Heart right ventricle (tissue), 16 donors: Measurements from ENCODE around the gene NIPBL. TPM values are rescaled to one million over a fixed set of nuclear protein-coding genes. Genes with fewer than 3 reads are reported as not detected.

Source experiments
- ATAC-seq, 8 donors: fragments of 200-7000 bp; cut with Tn5 transposase; one replicate each; pipeline ENCODE4 v1.9.1; 2020; ENCODE audit warnings: mild to moderate bottlenecking in 8 of 8, moderate library complexity in 8 of 8, moderate number of reproducible peaks in 1 of 8
- DNase-seq, 2 donors: peaks; one replicate each; pipeline ENCODE4 v3.0.0-alpha.2; 2020
- H3K27ac ChIP-seq, 10 donors: fragments of 200-600 bp; sonication (generic) in 2 of 10; one replicate each; pipeline versions ENCODE4 v1.5.0 to v1.8.0; 2020 to 2022; ENCODE audit warnings: mild to moderate bottlenecking in 3 of 10
- H3K27me3 ChIP-seq, 7 donors: fragments of 200-600 bp; one replicate each; pipeline ENCODE4 v1.8.0; 2021 to 2022; ENCODE audit warnings: mild to moderate bottlenecking in 2 of 7
- H3K36me3 ChIP-seq, 9 donors: fragments of 200-600 bp; sonication (generic) in 1 of 9; one replicate each; pipeline versions ENCODE4 v1.5.0 to v1.8.0; 2020 to 2022; ENCODE audit warnings: mild to moderate bottlenecking in 2 of 9
- H3K4me1 ChIP-seq, 9 donors: fragments of 200-600 bp; sonication (generic) in 1 of 9; one replicate each; pipeline versions ENCODE4 v1.5.0 to v1.8.0; 2020 to 2022; ENCODE audit warnings: mild to moderate bottlenecking in 4 of 9
- H3K4me3 ChIP-seq, 10 donors: fragments of 200-600 bp; sonication (generic) in 2 of 10; one replicate each; pipeline versions ENCODE4 v1.5.0 to v1.8.0; 2020 to 2022; ENCODE audit warnings: mild to moderate bottlenecking in 7 of 10, moderate library complexity in 2 of 10
- H3K9me3 ChIP-seq, 11 donors: fragments of 200-600 bp in 10 of 11; sonication (generic) in 2 of 11; one replicate each; pipeline versions ENCODE4 v1.5.0 to v1.8.0; 2013 to 2022; ENCODE audit warnings: mild to moderate bottlenecking in 2 of 11, control low read depth in 1 of 11, moderate library complexity in 1 of 11
- CTCF ChIP-seq, 9 donors: fragments of 200-600 bp; sonication (generic) in 2 of 9; IDR thresholded peaks; one replicate each; pipeline versions ENCODE4 v1.5.0 to v1.8.0; 2021 to 2022; ENCODE audit warnings: antibody characterized with exemption in 9 of 9, mild to moderate bottlenecking in 5 of 9, moderate library complexity in 1 of 9
- WGBS, 2 donors: extraction: QIAGEN DNeasy Blood & Tissue Kit; methylation state at CpG; one replicate each; pipeline ENCODE4 v1.1.7; 2013; ENCODE audit warnings: inconsistent platforms in 1 of 2; 5-methylcytosine and 5-hydroxymethylcytosine counted together
- intact Hi-C, 10 donors: fragments of 100-400 bp; cut with DNase I; formaldehyde crosslinking; loops; one replicate each; pipeline versions ENCODE4 v1.11.1 to v1.14.2; 2022
- long read RNA-seq, 3 donors: library from polyadenylated mRNA; unstranded; transcript quantifications; one replicate each; pipeline ENCODE4 v2.0.0, GENCODE V29; 2020 to 2021
- polyA plus RNA-seq, 2 donors: library from polyadenylated mRNA; stranded (reverse); fragments of 200-250 nt; gene quantifications; one replicate each; pipeline ENCODE4 v1.2.3, GENCODE V29; 2013
- total RNA-seq, 10 donors: library from RNA; stranded (reverse); fragmentation: NEBNext Ultra II Directional in 3 of 10; extraction: Animal tissue kit (Norgen Biotek cat#: 25700) in 3 of 10; gene quantifications; one replicate each; pipeline versions ENCODE4 v1.2.1 to v1.2.4, GENCODE V29; 2021 to 2023
- donor health status: Arrhythmogenic right ventricular cardiomyopathy.
- donor health status: ischemic (EF 13 %, LVEDD 7.1; RV severe dilation, severe dysfunction).
- donor health status: healthy with polysubstance abuse.
- donor health status: DM: no; HTN: yes; CAD: no.
- donor health status: DM: no; HTN: no; CAD: no.
- donor health status: ischemic (EF 25% LVEDD 6.9; RV normal size, moderate dysfunction).
- donor health status: ischemic (EF 25% LVEDD 5.7; RV mildly dilated, moderate dysfunction).
- donor health status: healthy.
- donor health status: DM: yes; HTN: yes; CAD: no.
- donor health status: Ischemic cardiomyopathy.
- donor health status: ischemic (EF 35%, LVEDD 5.7; RV mildly dilated, moderate dysfunction).
- donor health status: nonischemic (EF 11% LVEDD 7.7; RV severe dilation, severe dysfunction).
- donor health status: DM: yes; HTN: yes; CAD: no.
- donor health status: PGD.
- donor health status: ischemic (EF 29% LVEDD 5.4; RV normal size, mild dysfunction).
- donor health status: nonischemic (EF 23%, LVEDD 6.1; RV moderate dilation, normal function).

Gene NIPBL, protein sequence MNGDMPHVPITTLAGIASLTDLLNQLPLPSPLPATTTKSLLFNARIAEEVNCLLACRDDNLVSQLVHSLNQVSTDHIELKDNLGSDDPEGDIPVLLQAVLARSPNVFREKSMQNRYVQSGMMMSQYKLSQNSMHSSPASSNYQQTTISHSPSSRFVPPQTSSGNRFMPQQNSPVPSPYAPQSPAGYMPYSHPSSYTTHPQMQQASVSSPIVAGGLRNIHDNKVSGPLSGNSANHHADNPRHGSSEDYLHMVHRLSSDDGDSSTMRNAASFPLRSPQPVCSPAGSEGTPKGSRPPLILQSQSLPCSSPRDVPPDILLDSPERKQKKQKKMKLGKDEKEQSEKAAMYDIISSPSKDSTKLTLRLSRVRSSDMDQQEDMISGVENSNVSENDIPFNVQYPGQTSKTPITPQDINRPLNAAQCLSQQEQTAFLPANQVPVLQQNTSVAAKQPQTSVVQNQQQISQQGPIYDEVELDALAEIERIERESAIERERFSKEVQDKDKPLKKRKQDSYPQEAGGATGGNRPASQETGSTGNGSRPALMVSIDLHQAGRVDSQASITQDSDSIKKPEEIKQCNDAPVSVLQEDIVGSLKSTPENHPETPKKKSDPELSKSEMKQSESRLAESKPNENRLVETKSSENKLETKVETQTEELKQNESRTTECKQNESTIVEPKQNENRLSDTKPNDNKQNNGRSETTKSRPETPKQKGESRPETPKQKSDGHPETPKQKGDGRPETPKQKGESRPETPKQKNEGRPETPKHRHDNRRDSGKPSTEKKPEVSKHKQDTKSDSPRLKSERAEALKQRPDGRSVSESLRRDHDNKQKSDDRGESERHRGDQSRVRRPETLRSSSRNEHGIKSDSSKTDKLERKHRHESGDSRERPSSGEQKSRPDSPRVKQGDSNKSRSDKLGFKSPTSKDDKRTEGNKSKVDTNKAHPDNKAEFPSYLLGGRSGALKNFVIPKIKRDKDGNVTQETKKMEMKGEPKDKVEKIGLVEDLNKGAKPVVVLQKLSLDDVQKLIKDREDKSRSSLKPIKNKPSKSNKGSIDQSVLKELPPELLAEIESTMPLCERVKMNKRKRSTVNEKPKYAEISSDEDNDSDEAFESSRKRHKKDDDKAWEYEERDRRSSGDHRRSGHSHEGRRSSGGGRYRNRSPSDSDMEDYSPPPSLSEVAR (N-terminal part only)
- total RNA-seq (10 to 100 TPM; 29.5 to 52.3 (median 44.8) TPM), polyA plus RNA-seq (10 to 100 TPM in 1 of 2 donors, 1 to 10 TPM in 1; 9.9 to 20.1 TPM)
- long read RNA-seq, donor 1, partial matches to known transcripts = 17 of 21 reads
- long read RNA-seq, donor 1, other reads (novel, unspliced or antisense) = 4 of 21 reads
- long read RNA-seq, donor 2, partial matches to known transcripts = 26 of 30 reads
- long read RNA-seq, donor 2, other reads (novel, unspliced or antisense) = 4 of 30 reads
- long read RNA-seq, donor 3, partial matches to known transcripts = 35 of 39 reads
- long read RNA-seq, donor 3, other reads (novel, unspliced or antisense) = 4 of 39 reads

DNA sequence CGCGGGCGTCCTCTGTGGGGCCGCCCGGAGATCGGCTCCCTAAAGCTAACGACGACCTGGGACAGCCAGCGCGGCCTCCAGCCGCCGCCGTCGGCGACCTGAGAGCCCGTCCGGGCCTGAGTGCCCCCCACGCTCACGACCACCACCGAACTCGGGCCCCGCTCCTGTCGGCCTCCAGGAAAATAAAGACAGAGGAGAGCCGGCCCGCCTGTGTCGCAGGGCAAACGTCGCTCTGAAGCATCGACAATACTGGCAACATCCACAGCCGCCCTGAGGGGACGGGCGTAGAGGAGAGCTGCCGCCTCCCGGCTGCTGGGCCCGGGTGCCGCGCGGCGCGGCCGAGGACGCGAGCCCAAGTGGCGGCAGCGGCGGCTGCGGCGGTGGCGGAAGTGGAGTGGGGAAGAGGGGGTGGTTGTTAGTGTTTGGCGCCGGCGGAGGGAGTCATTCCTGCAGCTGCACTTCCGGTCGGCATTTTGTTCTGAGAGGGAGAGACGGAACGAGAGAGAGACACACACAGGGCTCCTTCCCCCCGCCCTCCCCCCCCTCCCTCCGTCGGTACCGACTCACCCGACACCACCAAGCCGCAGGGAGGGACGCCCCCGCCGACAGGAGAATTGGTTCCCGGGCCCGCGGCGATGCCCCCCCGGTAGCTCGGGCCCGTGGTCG, at the start of gene NIPBL:
Gene NIPBL (plus strand): TSS at position 471 of the 666 bp plus-strand sequence. CDS start 76,928 bp downstream, outside the sequence.
- ATAC-seq (peak; percentile 85 to 94 (median 92)), DNase-seq (peak; percentile 89 to 93)
- H3K4me1 ChIP-seq = peaks cover 0 to 62% (median 53%) of the 10 kb centered on the region in 9 donors
- peak within 1 kb of the TSS; percentile 66 to 97 (median 88) for H3K4me3 ChIP-seq
- H3K27me3 ChIP-seq = no peaks in the 10 kb centered on the region
- H3K9me3 ChIP-seq = no peaks in the 10 kb centered on the region
- peaks cover 0 to 17% (median 0%) of the 10 kb centered on the region in 9 donors for H3K36me3 ChIP-seq
- H3K27ac ChIP-seq = peak within 1 kb of the TSS; percentile 91 to 99 (median 98)
- peak in 1 of 9 donors; percentile 7 for TF ChIP-seq CTCF (IDR thresholded peaks at IDR 0.05)
- intact Hi-C loops = loop anchor here in 7 of 10 donors (2.0 to 10.0 kb wide), 4 partner anchors 66 to 131 kb away; no protein-coding TSS in a partner anchor
- WGBS, 2 donors = 0% methylated on average over 46 to 68 of the region's 73 CpGs

DNA sequence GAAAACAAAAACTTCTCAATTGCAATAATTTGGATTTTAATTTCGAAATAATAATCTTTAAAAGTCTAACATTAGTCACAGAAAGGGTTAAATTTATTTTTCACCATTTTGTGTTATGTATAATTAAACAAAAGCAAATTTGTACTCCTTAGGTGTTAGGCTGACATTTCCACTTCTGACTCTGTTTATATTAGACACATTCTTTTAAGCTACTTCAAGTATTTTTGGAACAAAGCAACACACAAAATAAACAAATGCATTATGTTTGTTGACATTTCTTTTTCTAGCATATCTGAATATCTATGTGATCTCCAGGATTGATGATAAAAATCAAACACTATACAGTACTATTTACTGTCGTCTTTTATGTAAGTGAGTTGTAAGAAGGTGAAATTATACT, 44.3 kb upstream of the NIPBL start:
- TF ChIP-seq CTCF (IDR thresholded peaks at IDR 0.05) = no peak
- H3K4me1 ChIP-seq = peaks cover 0 to 8% (median 0%) of the 10 kb centered on the region in 9 donors
- no peak overlapping the region for H3K4me3 ChIP-seq
- no peak overlapping the region for H3K27ac ChIP-seq
- no peaks in the 10 kb centered on the region for H3K27me3 ChIP-seq
- intact Hi-C loops = no loop called here
- no peaks in the 10 kb centered on the region for H3K36me3 ChIP-seq
- WGBS, 2 donors = 81 to 87% methylated on average over 2 of the region's 2 CpGs
- DNase-seq = no peak
- no peaks in the 10 kb centered on the region for H3K9me3 ChIP-seq
- ATAC-seq = no peak

DNA sequence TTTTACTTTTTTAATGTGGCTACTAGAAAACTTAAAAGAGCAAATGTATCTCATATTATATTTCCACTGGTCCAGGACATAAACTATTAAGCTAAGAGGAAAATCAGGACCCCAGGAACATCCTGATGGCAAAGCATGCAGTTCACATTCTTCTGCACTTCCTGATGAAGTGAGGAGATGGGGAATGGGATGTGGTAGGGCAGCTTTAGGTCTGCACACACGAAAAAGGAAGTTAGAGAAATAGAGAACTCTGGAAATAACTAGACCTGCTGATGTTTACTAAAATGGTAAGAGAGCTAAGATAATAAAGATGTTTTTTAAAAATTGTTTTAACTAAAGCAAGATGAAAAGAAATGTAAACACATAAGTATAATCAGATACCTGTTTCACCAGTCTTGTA, 39.7 kb upstream of the NIPBL start:
- ATAC-seq (no peak), DNase-seq (no peak)
- Histone ChIP-seq H3K27ac (peak overlapping the region in 1 of 10 donors; percentile 51), H3K9me3 (peaks cover 0 to 7% (median 0%) of the 10 kb centered on the region in 11 donors), H3K36me3 (no peaks in the 10 kb centered on the region), H3K4me3 (no peak overlapping the region), H3K4me1 (peaks cover 0 to 17% (median 0%) of the 10 kb centered on the region in 9 donors), H3K27me3 (no peaks in the 10 kb centered on the region)
- TF ChIP-seq CTCF (IDR thresholded peaks at IDR 0.05) = no peak
- 31 to 34% methylated on average over 1 of the region's 1 CpG for WGBS, 2 donors
- intact Hi-C loops = no loop called here
